Heart right ventricle (tissue), 16 donors: Measurements from ENCODE around the gene BICRA. TPM values are rescaled to one million over a fixed set of nuclear protein-coding genes. Genes with fewer than 3 reads are reported as not detected.

ENCODE experiments used
- ATAC-seq, 8 donors: fragments of 200-7000 bp; cut with Tn5 transposase; one replicate each; pipeline ENCODE4 v1.9.1; 2020; ENCODE audit warnings: mild to moderate bottlenecking in 8 of 8, moderate library complexity in 8 of 8, moderate number of reproducible peaks in 1 of 8
- DNase-seq, 2 donors: peaks; one replicate each; pipeline ENCODE4 v3.0.0-alpha.2; 2020
- H3K27ac ChIP-seq, 10 donors: fragments of 200-600 bp; sonication (generic) in 2 of 10; one replicate each; pipeline versions ENCODE4 v1.5.0 to v1.8.0; 2020 to 2022; ENCODE audit warnings: mild to moderate bottlenecking in 3 of 10
- H3K27me3 ChIP-seq, 7 donors: fragments of 200-600 bp; one replicate each; pipeline ENCODE4 v1.8.0; 2021 to 2022; ENCODE audit warnings: mild to moderate bottlenecking in 2 of 7
- H3K36me3 ChIP-seq, 9 donors: fragments of 200-600 bp; sonication (generic) in 1 of 9; one replicate each; pipeline versions ENCODE4 v1.5.0 to v1.8.0; 2020 to 2022; ENCODE audit warnings: mild to moderate bottlenecking in 2 of 9
- H3K4me1 ChIP-seq, 9 donors: fragments of 200-600 bp; sonication (generic) in 1 of 9; one replicate each; pipeline versions ENCODE4 v1.5.0 to v1.8.0; 2020 to 2022; ENCODE audit warnings: mild to moderate bottlenecking in 4 of 9
- H3K4me3 ChIP-seq, 10 donors: fragments of 200-600 bp; sonication (generic) in 2 of 10; one replicate each; pipeline versions ENCODE4 v1.5.0 to v1.8.0; 2020 to 2022; ENCODE audit warnings: mild to moderate bottlenecking in 7 of 10, moderate library complexity in 2 of 10
- H3K9me3 ChIP-seq, 11 donors: fragments of 200-600 bp in 10 of 11; sonication (generic) in 2 of 11; one replicate each; pipeline versions ENCODE4 v1.5.0 to v1.8.0; 2013 to 2022; ENCODE audit warnings: mild to moderate bottlenecking in 2 of 11, control low read depth in 1 of 11, moderate library complexity in 1 of 11
- WGBS, 2 donors: extraction: QIAGEN DNeasy Blood & Tissue Kit; methylation state at CpG; one replicate each; pipeline ENCODE4 v1.1.7; 2013; ENCODE audit warnings: inconsistent platforms in 1 of 2; 5-methylcytosine and 5-hydroxymethylcytosine counted together
- intact Hi-C, 10 donors: fragments of 100-400 bp; cut with DNase I; formaldehyde crosslinking; loops; one replicate each; pipeline versions ENCODE4 v1.11.1 to v1.14.2; 2022
- polyA plus RNA-seq, 2 donors: library from polyadenylated mRNA; stranded (reverse); fragments of 200-250 nt; gene quantifications; one replicate each; pipeline ENCODE4 v1.2.3, GENCODE V29; 2013
- total RNA-seq, 10 donors: library from RNA; stranded (reverse); fragmentation: NEBNext Ultra II Directional in 3 of 10; extraction: Animal tissue kit (Norgen Biotek cat#: 25700) in 3 of 10; gene quantifications; one replicate each; pipeline versions ENCODE4 v1.2.1 to v1.2.4, GENCODE V29; 2021 to 2023
- TF ChIP-seq, protein P1 (sequence below), 9 donors: fragments of 200-600 bp; sonication (generic) in 2 of 9; IDR thresholded peaks; one replicate each; pipeline versions ENCODE4 v1.5.0 to v1.8.0; 2021 to 2022; ENCODE audit warnings: antibody characterized with exemption in 9 of 9, mild to moderate bottlenecking in 5 of 9, moderate library complexity in 1 of 9
- donor health status: Arrhythmogenic right ventricular cardiomyopathy.
- donor health status: ischemic (EF 13 %, LVEDD 7.1; RV severe dilation, severe dysfunction).
- donor health status: healthy with polysubstance abuse.
- donor health status: DM: no; HTN: yes; CAD: no.
- donor health status: DM: no; HTN: no; CAD: no.
- donor health status: ischemic (EF 25% LVEDD 6.9; RV normal size, moderate dysfunction).
- donor health status: ischemic (EF 25% LVEDD 5.7; RV mildly dilated, moderate dysfunction).
- donor health status: healthy.
- donor health status: DM: yes; HTN: yes; CAD: no.
- donor health status: Ischemic cardiomyopathy.
- donor health status: ischemic (EF 35%, LVEDD 5.7; RV mildly dilated, moderate dysfunction).
- donor health status: nonischemic (EF 11% LVEDD 7.7; RV severe dilation, severe dysfunction).
- donor health status: DM: yes; HTN: yes; CAD: no.
- donor health status: PGD.
- donor health status: ischemic (EF 29% LVEDD 5.4; RV normal size, mild dysfunction).
- donor health status: nonischemic (EF 23%, LVEDD 6.1; RV moderate dilation, normal function).

BICRA gene
- total and polyA plus RNA-seq, 12 donors: 2.8 to 13.2 (median 8.9) TPM

DNA sequence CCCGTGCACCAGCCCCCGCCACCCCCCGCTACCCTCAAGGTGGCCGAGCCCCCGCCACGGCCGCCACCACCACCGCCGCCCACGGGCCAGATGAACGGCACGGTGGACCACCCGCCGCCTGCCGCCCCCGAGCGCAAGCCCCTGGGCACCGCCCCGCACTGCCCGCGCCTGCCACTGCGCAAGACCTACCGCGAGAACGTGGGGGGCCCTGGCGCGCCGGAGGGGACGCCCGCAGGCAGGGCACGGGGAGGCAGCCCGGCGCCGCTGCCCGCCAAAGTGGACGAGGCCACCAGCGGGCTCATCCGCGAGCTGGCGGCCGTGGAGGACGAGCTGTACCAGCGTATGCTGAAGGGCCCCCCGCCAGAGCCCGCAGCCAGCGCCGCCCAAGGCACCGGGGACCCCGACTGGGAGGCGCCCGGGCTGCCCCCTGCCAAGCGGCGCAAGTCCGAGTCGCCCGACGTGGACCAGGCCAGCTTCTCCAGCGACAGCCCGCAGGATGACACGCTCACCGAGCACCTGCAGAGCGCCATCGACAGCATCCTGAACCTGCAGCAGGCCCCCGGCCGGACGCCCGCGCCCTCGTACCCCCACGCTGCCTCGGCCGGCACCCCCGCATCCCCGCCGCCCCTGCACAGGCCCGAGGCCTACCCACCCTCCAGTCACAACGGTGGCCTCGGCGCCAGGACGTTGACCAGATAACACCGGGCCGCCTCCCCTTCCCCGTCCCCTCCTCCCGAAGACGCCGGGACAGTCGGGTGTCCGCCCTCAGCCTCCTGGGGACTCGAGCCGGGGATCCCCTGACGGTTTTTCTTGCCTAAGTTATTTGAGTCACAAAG, 93.0 kb downstream of the BICRA start:
- no peak overlapping the region for H3K27ac ChIP-seq
- intact Hi-C loops: loop anchor here in 4 of 10 donors (5.0 to 10.0 kb wide), 3 partner anchors 407 to 417 kb away; no protein-coding TSS in a partner anchor
- H3K9me3 ChIP-seq: no peaks in the 10 kb centered on the region
- TF ChIP-seq, protein P1, sequence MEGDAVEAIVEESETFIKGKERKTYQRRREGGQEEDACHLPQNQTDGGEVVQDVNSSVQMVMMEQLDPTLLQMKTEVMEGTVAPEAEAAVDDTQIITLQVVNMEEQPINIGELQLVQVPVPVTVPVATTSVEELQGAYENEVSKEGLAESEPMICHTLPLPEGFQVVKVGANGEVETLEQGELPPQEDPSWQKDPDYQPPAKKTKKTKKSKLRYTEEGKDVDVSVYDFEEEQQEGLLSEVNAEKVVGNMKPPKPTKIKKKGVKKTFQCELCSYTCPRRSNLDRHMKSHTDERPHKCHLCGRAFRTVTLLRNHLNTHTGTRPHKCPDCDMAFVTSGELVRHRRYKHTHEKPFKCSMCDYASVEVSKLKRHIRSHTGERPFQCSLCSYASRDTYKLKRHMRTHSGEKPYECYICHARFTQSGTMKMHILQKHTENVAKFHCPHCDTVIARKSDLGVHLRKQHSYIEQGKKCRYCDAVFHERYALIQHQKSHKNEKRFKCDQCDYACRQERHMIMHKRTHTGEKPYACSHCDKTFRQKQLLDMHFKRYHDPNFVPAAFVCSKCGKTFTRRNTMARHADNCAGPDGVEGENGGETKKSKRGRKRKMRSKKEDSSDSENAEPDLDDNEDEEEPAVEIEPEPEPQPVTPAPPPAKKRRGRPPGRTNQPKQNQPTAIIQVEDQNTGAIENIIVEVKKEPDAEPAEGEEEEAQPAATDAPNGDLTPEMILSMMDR (IDR thresholded peaks at IDR 0.05): no peak
- H3K36me3 ChIP-seq: peaks cover 3 to 63% (median 37%) of the 10 kb centered on the region in 9 donors
- H3K4me3 ChIP-seq: no peak overlapping the region
- H3K27me3 ChIP-seq: no peaks in the 10 kb centered on the region
- DNase-seq (no peak), ATAC-seq (no peak)
- H3K4me1 ChIP-seq: peaks cover 0 to 10% (median 6%) of the 10 kb centered on the region in 9 donors
- 92 to 93% methylated on average over 81 to 91 of the region's 91 CpGs for WGBS, 2 donors

DNA sequence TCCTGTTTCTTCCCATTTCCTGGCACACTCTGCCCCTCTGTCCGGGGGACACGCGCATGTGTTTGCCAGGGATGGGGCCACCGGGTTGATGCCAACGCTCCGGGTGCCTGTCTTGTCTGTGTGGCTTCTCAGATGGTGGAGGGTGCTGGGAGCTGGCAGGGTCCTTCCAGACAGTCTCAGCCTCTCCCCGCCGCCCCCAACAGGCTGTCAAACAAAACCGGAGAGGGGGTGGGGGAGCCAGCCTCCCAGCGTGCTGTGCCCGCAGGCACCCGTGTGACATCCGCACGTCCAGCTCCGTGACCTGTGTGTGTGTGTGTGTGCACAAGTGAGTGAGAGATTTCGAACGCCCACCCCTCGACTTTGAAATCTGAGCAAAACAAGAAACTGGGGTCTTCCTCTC, 93.7 kb downstream of the BICRA start:
- no peaks in the 10 kb centered on the region for H3K9me3 ChIP-seq
- DNase-seq: no peak
- H3K4me3 ChIP-seq: no peak overlapping the region
- H3K36me3 ChIP-seq: peaks cover 3 to 58% (median 37%) of the 10 kb centered on the region in 9 donors
- no peak overlapping the region for H3K27ac ChIP-seq
- TF ChIP-seq, protein P1 (IDR thresholded peaks at IDR 0.05): no peak
- peaks cover 0 to 1% (median 0%) of the 10 kb centered on the region in 7 donors for H3K27me3 ChIP-seq
- 85 to 86% methylated on average over 18 of the region's 18 CpGs for WGBS, 2 donors
- no peak for ATAC-seq
- intact Hi-C loops: loop anchor here in 4 of 10 donors (5.0 to 10.0 kb wide), 3 partner anchors 408 to 418 kb away; no protein-coding TSS in a partner anchor
- H3K4me1 ChIP-seq: peaks cover 0 to 7% (median 5%) of the 10 kb centered on the region in 9 donors

DNA sequence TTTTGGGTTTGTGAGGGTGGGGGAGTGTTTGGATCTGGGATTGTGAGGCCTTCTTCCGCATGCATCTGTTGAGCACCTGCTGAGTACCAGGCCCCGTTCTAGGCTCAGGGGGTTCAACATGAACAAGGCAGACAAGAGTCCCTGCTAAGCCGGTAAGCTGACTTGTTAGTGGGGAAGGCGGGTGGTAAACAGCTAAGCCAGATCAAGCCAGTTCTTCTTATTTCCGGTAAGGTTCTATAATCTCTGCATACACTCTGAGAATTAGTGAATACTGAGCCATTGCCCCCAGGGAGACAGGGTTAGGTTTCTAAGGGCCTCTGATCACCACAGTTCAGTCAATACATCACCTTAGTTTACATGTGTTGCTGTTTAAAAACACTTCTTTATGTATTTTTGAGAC, 94.4 kb downstream of the BICRA start:
- peaks cover 0 to 5% (median 0%) of the 10 kb centered on the region in 7 donors for H3K27me3 ChIP-seq
- no peak overlapping the region for H3K27ac ChIP-seq
- intact Hi-C loops: loop anchor here in 4 of 10 donors (5.0 to 10.0 kb wide), 3 partner anchors 408 to 418 kb away; no protein-coding TSS in a partner anchor
- no peak for ATAC-seq
- H3K4me3 ChIP-seq: no peak overlapping the region
- WGBS, 2 donors: 93 to 95% methylated on average over 5 of the region's 5 CpGs
- TF ChIP-seq, protein P1 (IDR thresholded peaks at IDR 0.05): no peak
- H3K4me1 ChIP-seq: peaks cover 0 to under 1% (median 0%) of the 10 kb centered on the region in 9 donors
- no peaks in the 10 kb centered on the region for H3K9me3 ChIP-seq
- peaks cover 3 to 56% (median 36%) of the 10 kb centered on the region in 9 donors for H3K36me3 ChIP-seq
- no peak for DNase-seq

- peaks cover 3 to 49% (median 29%) of the 10 kb centered on the region in 9 donors for H3K36me3 ChIP-seq
- H3K9me3 ChIP-seq: no peaks in the 10 kb centered on the region
- no peak overlapping the region for H3K4me3 ChIP-seq
- H3K27ac ChIP-seq: no peak overlapping the region
- no peaks in the 10 kb centered on the region for H3K4me1 ChIP-seq
- intact Hi-C loops: loop anchor here in 4 of 10 donors (5.0 to 10.0 kb wide), 3 partner anchors 409 to 419 kb away; no protein-coding TSS in a partner anchor
- 91 to 94% methylated on average over 11 of the region's 11 CpGs for WGBS, 2 donors
- no peak for DNase-seq
- TF ChIP-seq, protein P1 (IDR thresholded peaks at IDR 0.05): no peak
- H3K27me3 ChIP-seq: peaks cover 0 to 5% (median 0%) of the 10 kb centered on the region in 7 donors
- no peak for ATAC-seq
These were observed 95.1 kb downstream of the BICRA start for GRCh38 chr19:47704024-47704423.
